A673 (cell line): ENCODE results near the gene CD200R1. TPM values are rescaled to one million over a fixed set of nuclear protein-coding genes. Genes with fewer than 3 reads are reported as not detected.

Experiments
- BruUV-seq: library from RNA; stranded (reverse); fragments of 400-500 nt; replicated peaks from 2 replicates; lab custom pipeline; 2021; lab: Mats Ljungman, UMichigan
- CTCF ChIA-PET: fragments of 300-600 bp; sonication (Branson Sonifier 250); formaldehyde crosslinking; loops from one replicate; lab custom pipeline; 2022; ENCODE audit warnings: antibody characterized with exemption; lab: Charles Lee
- POLR2A ChIA-PET: fragments of 300-600 bp; sonication (Branson Sonifier 250); formaldehyde crosslinking; loops from one replicate; lab custom pipeline; 2022; ENCODE audit warnings: antibody characterized with exemption; ENCODE audit not compliant: low non-redundant PET; lab: Charles Lee
- DNase-seq: peaks from one replicate; pipeline ENCODE4 v3.0.0-alpha.2; 2015; ENCODE audit warnings: low spot score
- H3K27ac ChIP-seq: fragments of 200-600 bp; sonication (generic); 2 replicates; pipeline ENCODE4 v1.5.1; 2016; ENCODE audit warnings: mixed run types, low read depth, mild to moderate bottlenecking, mixed read lengths, antibody characterized with exemption, low read length; ENCODE audit not compliant: poor library complexity, severe bottlenecking
- H3K27me3 ChIP-seq: fragments of 200-600 bp; sonication (generic); replicated peaks from 2 replicates; pipeline ENCODE4 v1.6.1; 2017; ENCODE audit warnings: mixed run types, low read depth, mild to moderate bottlenecking, mixed read lengths, antibody characterized with exemption, low read length; ENCODE audit not compliant: insufficient read depth, poor library complexity
- H3K36me3 ChIP-seq: fragments of 200-600 bp; sonication (generic); 2 replicates; pipeline ENCODE4 v1.6.1; 2016; ENCODE audit warnings: mixed run types, mild to moderate bottlenecking, mixed read lengths, antibody characterized with exemption, low read length; ENCODE audit not compliant: insufficient read depth, poor library complexity, severe bottlenecking
- H3K4me1 ChIP-seq: fragments of 200-600 bp; sonication (generic); 2 replicates; pipeline ENCODE4 v1.6.1; 2017; ENCODE audit warnings: mixed run types, mild to moderate bottlenecking, mixed read lengths, antibody characterized with exemption, low read length; ENCODE audit not compliant: insufficient read depth, poor library complexity, severe bottlenecking
- H3K4me3 ChIP-seq: fragments of 200-600 bp; sonication (generic); 2 replicates; pipeline ENCODE4 v1.5.1; 2016; ENCODE audit warnings: low read depth, mixed run types, mild to moderate bottlenecking, mixed read lengths, low read length; ENCODE audit not compliant: poor library complexity, severe bottlenecking
- H3K9me3 ChIP-seq: fragments of 200-600 bp; sonication (generic); 2 replicates; pipeline ENCODE4 v1.6.1; 2016; ENCODE audit warnings: mixed run types, low read depth, mild to moderate bottlenecking, mixed read lengths, antibody characterized with exemption, low read length; ENCODE audit not compliant: poor library complexity, severe bottlenecking
- EZH2 ChIP-seq: fragments of 200-600 bp; sonication (generic); IDR thresholded peaks from 2 replicates; pipeline ENCODE4 v1.6.1; 2017; ENCODE audit warnings: borderline replicate concordance, low read depth, mild to moderate bottlenecking, mixed read lengths, antibody characterized with exemption, low read length; ENCODE audit not compliant: poor library complexity, severe bottlenecking
- intact Hi-C: fragments of 100-400 bp; cut with micrococcal nuclease; formaldehyde crosslinking; loops from one replicate; pipeline ENCODE4 v1.10.0; 2022; ENCODE audit not compliant: unreplicated experiment
- total RNA-seq: library from RNA; stranded (reverse); gene quantifications from 2 replicates; pipeline ENCODE4 v1.2.3, GENCODE V29; 2021
- TF ChIP-seq, protein P1 (sequence below): fragments of 300-800, 200-600 bp; sonication (generic); conservative IDR thresholded peaks from 2 replicates; pipeline ENCODE4 v1.5.1; 2017; ENCODE audit warnings: low read depth, mild to moderate bottlenecking, antibody characterized with exemption, low read length, moderate library complexity, mixed read lengths

Gene CD200R1
- total RNA-seq, 1 experiment from 2014 or later, result not detected

DNA sequence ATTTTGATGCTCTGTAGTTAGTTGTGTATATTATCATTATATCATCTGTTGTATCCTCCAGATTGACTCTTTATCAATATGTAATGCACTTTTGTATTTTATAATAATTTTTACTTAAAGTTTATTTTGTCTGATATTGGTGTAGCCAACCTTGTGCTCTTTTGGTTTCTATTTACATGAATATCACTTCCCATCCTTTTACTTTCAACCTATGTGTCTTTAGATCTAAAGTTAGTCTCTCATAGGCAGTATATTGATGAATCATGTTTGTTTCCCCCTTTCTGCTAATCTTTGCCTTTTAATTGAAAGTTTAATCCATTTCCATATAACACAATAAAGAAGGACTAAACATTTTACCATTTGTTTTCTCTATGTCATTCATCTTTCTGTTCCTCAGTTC is 100.2 kb downstream of the CD200R1 start:
- ChIA-PET POLR2A (no interaction called here), CTCF (no interaction called here)
- TF ChIP-seq EZH2, result no peak
- TF ChIP-seq, protein P1, sequence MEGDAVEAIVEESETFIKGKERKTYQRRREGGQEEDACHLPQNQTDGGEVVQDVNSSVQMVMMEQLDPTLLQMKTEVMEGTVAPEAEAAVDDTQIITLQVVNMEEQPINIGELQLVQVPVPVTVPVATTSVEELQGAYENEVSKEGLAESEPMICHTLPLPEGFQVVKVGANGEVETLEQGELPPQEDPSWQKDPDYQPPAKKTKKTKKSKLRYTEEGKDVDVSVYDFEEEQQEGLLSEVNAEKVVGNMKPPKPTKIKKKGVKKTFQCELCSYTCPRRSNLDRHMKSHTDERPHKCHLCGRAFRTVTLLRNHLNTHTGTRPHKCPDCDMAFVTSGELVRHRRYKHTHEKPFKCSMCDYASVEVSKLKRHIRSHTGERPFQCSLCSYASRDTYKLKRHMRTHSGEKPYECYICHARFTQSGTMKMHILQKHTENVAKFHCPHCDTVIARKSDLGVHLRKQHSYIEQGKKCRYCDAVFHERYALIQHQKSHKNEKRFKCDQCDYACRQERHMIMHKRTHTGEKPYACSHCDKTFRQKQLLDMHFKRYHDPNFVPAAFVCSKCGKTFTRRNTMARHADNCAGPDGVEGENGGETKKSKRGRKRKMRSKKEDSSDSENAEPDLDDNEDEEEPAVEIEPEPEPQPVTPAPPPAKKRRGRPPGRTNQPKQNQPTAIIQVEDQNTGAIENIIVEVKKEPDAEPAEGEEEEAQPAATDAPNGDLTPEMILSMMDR, result no peak
- H3K4me3 ChIP-seq, result no peak overlapping the region
- no peak overlapping the region for H3K27ac ChIP-seq
- no TSS peak for BruUV-seq
- no peaks in the 10 kb centered on the region for H3K27me3 ChIP-seq
- no peak for DNase-seq
- H3K9me3 ChIP-seq, result no peaks in the 10 kb centered on the region
- intact Hi-C loops, result no loop called here
- H3K36me3 ChIP-seq, result no peaks in the 10 kb centered on the region
- H3K4me1 ChIP-seq, result no peaks in the 10 kb centered on the region

DNA sequence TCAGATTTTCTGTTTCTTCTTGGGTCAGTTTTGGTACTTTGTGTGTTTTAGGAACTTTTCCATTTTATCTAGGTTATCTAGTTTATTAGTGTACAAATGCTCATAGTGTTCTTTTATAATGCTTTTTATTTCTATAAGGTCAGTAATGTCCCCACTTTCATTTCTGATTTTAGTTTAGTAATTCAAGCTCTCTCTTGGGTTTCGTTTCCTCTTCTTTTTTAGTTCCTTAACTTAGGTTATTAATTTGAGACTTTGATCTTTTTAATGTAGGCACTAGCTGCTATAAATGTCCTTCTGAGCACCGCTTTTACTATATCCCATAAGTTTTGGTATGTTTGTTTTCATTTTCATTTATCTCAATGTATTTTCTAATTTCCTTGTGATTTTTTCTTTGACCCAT is 101.3 kb downstream of the CD200R1 start:
- CTCF ChIA-PET, result no interaction called here

DNA sequence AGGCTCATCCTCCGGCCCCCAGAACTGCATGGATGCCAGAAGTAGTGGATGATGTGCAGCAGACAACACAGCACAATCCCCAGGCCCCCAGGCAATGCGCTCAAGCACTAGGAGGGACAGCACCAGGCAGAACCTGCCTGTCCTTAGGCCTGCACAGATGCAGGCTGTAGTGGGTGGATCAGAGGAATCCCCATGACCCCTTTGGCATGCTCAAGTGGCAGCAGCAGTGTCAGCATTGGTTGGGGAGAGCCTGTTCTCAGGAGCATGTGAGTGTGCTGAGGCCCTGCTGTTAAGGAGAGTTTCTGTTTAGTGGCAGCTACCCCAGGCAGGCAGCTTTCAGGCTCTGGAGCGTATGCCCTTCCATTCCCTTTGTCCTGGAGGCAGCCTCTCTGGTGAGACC is 103.2 kb downstream of the CD200R1 start:
- intact Hi-C loops, result no loop called here
- CTCF ChIA-PET, result no interaction called here

More for the DNA sequence above, 101.3 kb downstream of the CD200R1 start:
- Histone ChIP-seq H3K27ac (no peak overlapping the region), H3K36me3 (no peaks in the 10 kb centered on the region), H3K4me3 (no peak overlapping the region), H3K27me3 (no peaks in the 10 kb centered on the region), H3K9me3 (no peaks in the 10 kb centered on the region), H3K4me1 (no peaks in the 10 kb centered on the region)
- intact Hi-C loops, result no loop called here
- POLR2A ChIA-PET, result no interaction called here
- no peak for TF ChIP-seq EZH2
- TF ChIP-seq, protein P1, result no peak
- BruUV-seq, result no TSS peak
- no peak for DNase-seq

More for the DNA sequence above, 103.2 kb downstream of the CD200R1 start:
- no peak overlapping the region for H3K4me3 ChIP-seq
- no peaks in the 10 kb centered on the region for H3K9me3 ChIP-seq
- POLR2A ChIA-PET, result no interaction called here
- TF ChIP-seq, protein P1, result no peak
- TF ChIP-seq EZH2, result no peak
- H3K4me1 ChIP-seq, result no peaks in the 10 kb centered on the region
- no peaks in the 10 kb centered on the region for H3K36me3 ChIP-seq
- H3K27me3 ChIP-seq, result no peaks in the 10 kb centered on the region
- no peak overlapping the region for H3K27ac ChIP-seq
- BruUV-seq, result no TSS peak
- DNase-seq, result no peak

Other genes with a start within 250 kb of the CD200R1 start
- not detected in 2 replicates for gene CD200R1L, start 128.2 kb downstream of the CD200R1 start, total RNA-seq
- gene GTPBP8, start 15.9 kb upstream of the CD200R1 start, total RNA-seq, result 18.3 and 21.5 TPM in 2 replicates
- gene BOC, start 236.5 kb upstream of the CD200R1 start, total RNA-seq, result 1.2 and 1.7 TPM in 2 replicates